HCT116 (cell line): ENCODE data around the gene MUSTN1.

Experiments used
- CTCF ChIP-seq, 3 experiments: fragments of 200-600 bp in 1 of 3; sonication (generic) in 1 of 3; IDR thresholded peaks in 2 of 3; conservative IDR thresholded peaks in 1 of 3; 2 replicates each; pipeline ENCODE4 v1.5.1; 2012 to 2017; ENCODE audit warnings: low read depth in 2 of 3, low read length in 2 of 3, antibody characterized with exemption in 1 of 3, borderline replicate concordance in 1 of 3, control low read depth in 1 of 3, mild to moderate bottlenecking in 1 of 3, mixed read lengths in 1 of 3, mixed run types in 1 of 3, moderate library complexity in 1 of 3; ENCODE audit not compliant: insufficient read depth in 1 of 3
- EZH2phosphoT487 ChIP-seq: fragments of 200-600 bp; IDR thresholded peaks from 2 replicates; pipeline ENCODE4 v1.6.1; 2018; ENCODE audit warnings: antibody characterized with exemption, borderline replicate concordance
- JUND ChIP-seq: IDR thresholded peaks from 2 replicates; pipeline ENCODE4 v1.6.1; 2012
- MAX ChIP-seq: IDR thresholded peaks from 2 replicates; pipeline ENCODE4 v1.6.1; 2012
- POLR2A ChIP-seq: IDR thresholded peaks from 2 replicates; pipeline ENCODE4 v1.7.0; 2011; ENCODE audit warnings: borderline replicate concordance; ENCODE audit not compliant: insufficient read depth, insufficient read length; ENCODE audit errors: extremely low read depth
- POLR2AphosphoS5 ChIP-seq: IDR thresholded peaks from 2 replicates; pipeline ENCODE4 v1.6.1; 2011; ENCODE audit warnings: mild to moderate bottlenecking, low read depth, low read length, moderate library complexity
- REST ChIP-seq: IDR thresholded peaks from 2 replicates; pipeline ENCODE4 v1.6.1; 2012; ENCODE audit warnings: low read depth
- TCF7L2 ChIP-seq: IDR thresholded peaks from 2 replicates; pipeline ENCODE4 v1.7.0; 2011; ENCODE audit warnings: borderline replicate concordance, inconsistent platforms; ENCODE audit not compliant: insufficient read depth, insufficient read length; ENCODE audit errors: extremely low read depth
- YY1 ChIP-seq: IDR thresholded peaks from 2 replicates; pipeline ENCODE4 v1.6.1; 2011; ENCODE audit warnings: low read length, low read depth, moderate library complexity, mild to moderate bottlenecking; ENCODE audit not compliant: insufficient replicate concordance; ENCODE audit errors: extremely low read depth
- ZNF274 ChIP-seq: fragments of 200-500 bp; sonication (Bioruptor generic); IDR thresholded peaks from 2 replicates; pipeline ENCODE4 v1.6.1; 2014; ENCODE audit warnings: mild to moderate bottlenecking, low read depth, low read length, inconsistent platforms

GRCh38 chr3:52843108-52843865 lies 8.5 kb upstream of the MUSTN1 start:
- TF ChIP-seq CTCF (IDR thresholded peaks at IDR 0.05 in 2 of 3, conservative IDR thresholded peaks at IDR 0.05 in 1 of 3; ENCODE audit: borderline replicate concordance in 1 of 3, insufficient read depth in 1 of 3, low read depth in 2 of 3, low read length in 2 of 3) (no peak), YY1 (no peak), POLR2A (no peak), JUND (no peak), ZNF274 (no peak), REST (no peak), EZH2phosphoT487 (no peak), MAX (no peak), TCF7L2 (no peak), POLR2AphosphoS5 (no peak)
